ENCODE data around the gene KCNQ2.

Gene KCNQ2

GRCh38 chr20:63471981-63472831, at the start of gene KCNQ2:
Gene KCNQ2, minus strand, starts transcription at chr20:63472655. Its CDS starts 192 bp downstream, at chr20:63472463.
- Histone ChIP-seq H4K20me1 (ENCODE audit: insufficient read depth, low read length) (no peaks in the 10 kb centered on the region), H3K4me1 (ENCODE audit: low read length) (no peaks in the 10 kb centered on the region), H3K79me2 (ENCODE audit: low read length) (no peaks in the 10 kb centered on the region), H3K27ac (ENCODE audit: low read length) (no peak within 1 kb of the TSS), H3K4me2 (ENCODE audit: low read length) (no peak within 1 kb of the TSS), H3K9me3 (ENCODE audit: insufficient read depth, low read length) (no peaks in the 10 kb centered on the region), H3K36me3 (replicated peaks; ENCODE audit: low read depth, low read length) (no peaks in the 10 kb centered on the region), H3K9ac (ENCODE audit: low read length) (no peak within 1 kb of the TSS), H3K27me3 (ENCODE audit: low read depth, low read length) (peaks cover 7% of the 10 kb centered on the region; the same call in 1 of the 2 replicates), H3K4me3 (ENCODE audit: low read length) (no peak within 1 kb of the TSS), H2AFZ (ENCODE audit: low read depth, low read length) (no peak within 1 kb of the TSS)
- no peak for TF ChIP-seq EZH2phosphoT487 (IDR thresholded peaks at IDR 0.05; ENCODE audit: low read depth)

DNA sequence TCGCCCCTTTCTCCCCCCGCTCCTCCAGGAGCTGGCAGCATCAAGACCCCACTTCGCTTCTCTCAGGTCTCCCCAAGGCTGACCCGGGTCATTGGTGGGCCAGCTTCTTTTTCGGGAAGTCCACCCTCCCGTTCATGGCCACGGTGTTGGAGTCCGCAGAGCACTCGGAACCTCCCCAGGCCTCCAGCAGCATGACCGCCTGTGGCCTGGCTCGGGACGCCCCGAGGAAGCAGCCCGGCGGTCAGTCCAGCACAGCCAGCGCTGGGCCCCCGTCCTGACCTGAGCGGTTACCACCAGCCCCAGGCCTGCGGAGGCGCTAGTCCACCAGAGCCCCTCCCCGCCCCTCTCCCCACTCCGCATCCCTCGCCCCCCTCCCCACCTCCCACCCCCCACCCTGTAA, 49.1 kb upstream of the KCNQ2 start:
- Histone ChIP-seq H3K27ac (ENCODE audit: low read length) (no peak overlapping the region), H4K20me1 (ENCODE audit: insufficient read depth, low read length) (no peaks in the 10 kb centered on the region), H2AFZ (ENCODE audit: low read depth, low read length) (no peak overlapping the region), H3K4me2 (ENCODE audit: low read length) (no peak overlapping the region), H3K9me3 (ENCODE audit: insufficient read depth, low read length) (peaks cover 4% of the 10 kb centered on the region; the same call in 1 of the 2 replicates), H3K27me3 (ENCODE audit: low read depth, low read length) (no peaks in the 10 kb centered on the region), H3K4me1 (ENCODE audit: low read length) (no peaks in the 10 kb centered on the region), H3K4me3 (ENCODE audit: low read length) (no peak overlapping the region), H3K79me2 (ENCODE audit: low read length) (no peaks in the 10 kb centered on the region), H3K9ac (ENCODE audit: low read length) (no peak overlapping the region), H3K36me3 (replicated peaks; ENCODE audit: low read depth, low read length) (no peaks in the 10 kb centered on the region)
- TF ChIP-seq CTCF (IDR thresholded peaks at IDR 0.05; ENCODE audit: low read depth, low read length): no peak
- no peak for TF ChIP-seq EZH2phosphoT487 (IDR thresholded peaks at IDR 0.05; ENCODE audit: low read depth)

DNA sequence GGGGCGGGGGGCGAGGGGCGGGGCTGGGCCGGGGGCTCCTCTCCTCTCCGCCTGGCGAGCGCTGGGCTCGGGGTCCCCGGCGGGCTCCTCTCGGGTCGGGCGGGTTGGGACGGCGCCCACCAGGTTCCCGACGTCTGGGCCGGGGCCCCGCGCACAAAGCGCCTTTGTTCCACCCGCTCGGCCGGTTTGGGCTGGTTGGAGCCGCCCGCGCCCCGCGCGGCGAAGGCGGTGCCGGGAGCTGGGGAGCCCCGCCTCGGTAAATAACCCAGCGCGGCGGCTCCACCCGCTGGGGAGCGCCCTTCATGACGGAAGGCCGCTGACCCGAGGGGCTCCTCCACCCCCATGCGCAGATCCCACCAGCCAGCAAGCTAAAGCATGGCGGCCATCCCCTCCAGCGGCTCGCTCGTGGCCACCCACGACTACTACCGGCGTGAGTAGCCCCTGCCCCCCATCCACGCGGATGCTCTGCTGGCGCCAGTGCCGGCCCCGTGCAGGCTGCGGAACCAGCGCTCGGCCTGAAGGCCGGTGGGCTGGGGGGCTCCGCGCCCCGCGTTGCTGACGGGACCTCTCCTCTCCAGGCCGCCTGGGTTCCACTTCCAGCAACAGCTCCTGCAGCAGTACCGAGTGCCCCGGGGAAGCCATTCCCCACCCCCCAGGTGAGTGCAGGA, 48.6 kb upstream of the KCNQ2 start:
- Histone ChIP-seq H3K79me2 (ENCODE audit: low read length) (no peaks in the 10 kb centered on the region), H3K4me3 (ENCODE audit: low read length) (no peak overlapping the region), H3K36me3 (replicated peaks; ENCODE audit: low read depth, low read length) (no peaks in the 10 kb centered on the region), H3K27me3 (ENCODE audit: low read depth, low read length) (no peaks in the 10 kb centered on the region), H2AFZ (ENCODE audit: low read depth, low read length) (no peak overlapping the region), H3K9ac (ENCODE audit: low read length) (no peak overlapping the region), H4K20me1 (ENCODE audit: insufficient read depth, low read length) (no peaks in the 10 kb centered on the region), H3K9me3 (ENCODE audit: insufficient read depth, low read length) (peaks cover 4% of the 10 kb centered on the region; the same call in 1 of the 2 replicates), H3K27ac (ENCODE audit: low read length) (no peak overlapping the region), H3K4me1 (ENCODE audit: low read length) (no peaks in the 10 kb centered on the region), H3K4me2 (ENCODE audit: low read length) (no peak overlapping the region)
- no peak for TF ChIP-seq CTCF (IDR thresholded peaks at IDR 0.05; ENCODE audit: low read depth, low read length)
- TF ChIP-seq EZH2phosphoT487 (IDR thresholded peaks at IDR 0.05; ENCODE audit: low read depth): no peak

- Histone ChIP-seq H3K9ac (ENCODE audit: low read length) (no peak within 1 kb of the TSS), H3K36me3 (replicated peaks; ENCODE audit: low read depth, low read length) (no peaks in the 10 kb centered on the region), H4K20me1 (ENCODE audit: insufficient read depth, low read length) (no peaks in the 10 kb centered on the region), H3K4me2 (ENCODE audit: low read length) (no peak within 1 kb of the TSS), H3K27ac (ENCODE audit: low read length) (no peak within 1 kb of the TSS), H3K9me3 (ENCODE audit: insufficient read depth, low read length) (peaks cover 4% of the 10 kb centered on the region; the same call in 1 of the 2 replicates), H3K4me3 (ENCODE audit: low read length) (no peak within 1 kb of the TSS), H3K4me1 (ENCODE audit: low read length) (no peaks in the 10 kb centered on the region), H3K79me2 (ENCODE audit: low read length) (no peaks in the 10 kb centered on the region), H3K27me3 (ENCODE audit: low read depth, low read length) (no peaks in the 10 kb centered on the region), H2AFZ (ENCODE audit: low read depth, low read length) (no peak within 1 kb of the TSS)
- no peak for TF ChIP-seq CTCF (IDR thresholded peaks at IDR 0.05; ENCODE audit: low read depth, low read length)
- no peak for TF ChIP-seq EZH2phosphoT487 (IDR thresholded peaks at IDR 0.05; ENCODE audit: low read depth)
Observed at GRCh38 chr20:63520504-63520933, 48.1 kb upstream of the KCNQ2 start, which contains the start of gene PPDPF. Gene PPDPF, plus strand, starts transcription at chr20:63520765. Its CDS starts 544 bp downstream, at chr20:63521309.

Data from OCI-LY3 (cell line).